Activated CD4-positive, alpha-beta T cell treated with anti-CD3 and anti-CD28 coated beads, Interleukin-2, amount 10 ng/mL, durations not matched to agents 7 days and 5 days (primary cell): ENCODE results near the gene OVOL1. TPM values are rescaled to one million over a fixed set of nuclear protein-coding genes. Genes with fewer than 3 reads are reported as not detected.
"Not testable (repeated sequence)": the region's sequence is repeated elsewhere in the genome, so short reads cannot be mapped to it uniquely, and the experiment has no call there.

Experiments
- CTCF ChIA-PET: fragments of 350-600 bp; sonication (Branson Sonifier 250); formaldehyde crosslinking; loops from one replicate; lab custom pipeline; 2021; ENCODE audit warnings: antibody characterized with exemption; lab: Charles Lee
- POLR2A ChIA-PET: fragments of 350-600 bp; sonication (Branson Sonifier 250); formaldehyde crosslinking; loops from one replicate; lab custom pipeline; 2021; ENCODE audit warnings: antibody characterized with exemption; lab: Charles Lee
- DNase-seq: peaks from one replicate; pipeline ENCODE4 v3.0.0-alpha.2; 2020
- H3K27ac Mint-ChIP-seq: one replicate; pipeline ENCODE4 v1.8.0; 2021; ENCODE audit warnings: mild to moderate bottlenecking, moderate library complexity, mixed read lengths
- H3K27me3 Mint-ChIP-seq: one replicate; pipeline ENCODE4 v1.8.0; 2021; ENCODE audit warnings: mixed read lengths
- H3K36me3 Mint-ChIP-seq: one replicate; pipeline ENCODE4 v1.8.0; 2021; ENCODE audit warnings: low read depth, mixed read lengths
- H3K4me1 Mint-ChIP-seq: one replicate; pipeline ENCODE4 v1.8.0; 2021; ENCODE audit warnings: mixed read lengths
- H3K4me3 Mint-ChIP-seq: one replicate; pipeline ENCODE4 v1.8.0; 2021; ENCODE audit warnings: mild to moderate bottlenecking, moderate library complexity, mixed read lengths
- H3K9me3 Mint-ChIP-seq: one replicate; pipeline ENCODE4 v1.8.0; 2021; ENCODE audit warnings: mixed read lengths
- total RNA-seq, 2 experiments: library from RNA; stranded (reverse); gene quantifications; one replicate each; pipeline ENCODE4 v1.2.3, GENCODE V29; 2021

OVOL1 gene
- total RNA-seq, 2 experiments from 2014 or later = not detected

GRCh38 chr11:65767806-65768205 lies 19.1 kb upstream of the OVOL1 start:
- not testable (repeated sequence) for H3K9me3 Mint-ChIP-seq

DNA sequence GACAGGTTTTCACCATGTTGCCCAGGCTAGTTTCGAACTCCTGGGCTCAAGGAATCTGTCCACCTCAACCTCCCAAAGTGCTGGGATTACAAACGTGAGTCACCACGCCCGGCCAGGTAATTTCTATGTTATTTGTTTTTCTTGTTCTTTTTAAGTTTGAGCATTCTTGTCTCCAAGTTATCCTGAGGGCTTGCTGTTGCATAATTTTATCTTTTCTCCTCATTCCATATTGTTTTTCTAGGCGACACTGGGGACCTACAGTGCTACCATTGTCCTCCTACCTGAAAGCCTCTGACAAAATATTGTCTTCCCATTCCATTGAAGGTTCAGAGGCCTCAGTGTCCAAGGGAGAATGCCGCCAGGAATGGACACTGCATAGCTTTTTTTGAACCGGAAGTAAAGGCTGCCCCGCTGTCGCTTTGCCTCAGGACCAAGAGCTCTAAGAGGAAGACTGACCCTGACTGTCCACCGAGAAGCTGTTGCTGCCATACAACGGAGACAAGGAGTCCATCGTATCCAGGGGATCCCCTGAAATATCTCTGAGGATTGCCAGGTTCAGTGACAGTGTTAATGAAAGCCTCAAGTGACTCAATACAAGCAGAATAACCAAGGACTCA lies 15.8 kb upstream of the OVOL1 start:
- Mint-ChIP-seq H3K27ac (no peak overlapping the region), H3K27me3 (no peaks in the 10 kb centered on the region), H3K9me3 (no peaks in the 10 kb centered on the region), H3K36me3 (no peaks in the 10 kb centered on the region), H3K4me1 (peaks cover 4% of the 10 kb centered on the region), H3K4me3 (no peak overlapping the region)
- ChIA-PET POLR2A (no interaction called here), CTCF (interaction anchor here (0.8 to 3.1 kb wide), 7 partner anchors 9 to 89 kb away, joined by 3 to 36 read pairs (median 3); partner anchors contain the start of genes AP5B1, KAT5 and MUS81)
- no peak for DNase-seq

More at GRCh38 chr11:65767806-65768205, 19.1 kb upstream of the OVOL1 start:
- H3K36me3 Mint-ChIP-seq, H3K27ac Mint-ChIP-seq, H3K4me3 Mint-ChIP-seq, DNase-seq, H3K4me1 Mint-ChIP-seq, H3K27me3 Mint-ChIP-seq, POLR2A ChIA-PET: not testable (repeated sequence)
- CTCF ChIA-PET = interaction anchor here (0.7 to 3.0 kb wide), 2 partner anchors 12 to 120 kb away, joined by 3 to 24 read pairs; partner anchors contain the start of gene FIBP

- Mint-ChIP-seq H3K4me3 (no peak overlapping the region), H3K36me3 (no peaks in the 10 kb centered on the region), H3K27ac (no peak overlapping the region), H3K27me3 (no peaks in the 10 kb centered on the region), H3K4me1 (peaks cover 4% of the 10 kb centered on the region), H3K9me3 (no peaks in the 10 kb centered on the region)
- POLR2A ChIA-PET = no interaction called here
- CTCF ChIA-PET = interaction anchor here (0.8 to 3.1 kb wide), 3 partner anchors 8 to 65 kb away, joined by 3 to 36 read pairs (median 10); partner anchors contain the start of genes AP5B1 and KAT5
- DNase-seq = no peak
Measured at GRCh38 chr11:65771589-65772112, 15.2 kb upstream of the OVOL1 start.

GRCh38 chr11:65773784-65774411 lies 13.0 kb upstream of the OVOL1 start:
- DNase-seq = no peak
- no peaks in the 10 kb centered on the region for H3K9me3 Mint-ChIP-seq

GRCh38 chr11:65774525-65775306 lies 12.1 kb upstream of the OVOL1 start:
- no peak overlapping the region for H3K27ac Mint-ChIP-seq
- H3K4me1 Mint-ChIP-seq = peaks cover 12% of the 10 kb centered on the region
- DNase-seq = no peak
- no peaks in the 10 kb centered on the region for H3K9me3 Mint-ChIP-seq
- H3K4me3 Mint-ChIP-seq = no peak overlapping the region
- no peaks in the 10 kb centered on the region for H3K27me3 Mint-ChIP-seq
- peaks cover 6% of the 10 kb centered on the region for H3K36me3 Mint-ChIP-seq
- ChIA-PET CTCF (interaction anchor here (1.0 to 1.7 kb wide), 3 partner anchors 44 to 81 kb away, joined by 3 to 12 read pairs (median 3); partner anchors contain the start of gene KAT5), POLR2A (no interaction called here)

More at GRCh38 chr11:65773784-65774411, 13.0 kb upstream of the OVOL1 start:
- peaks cover 8% of the 10 kb centered on the region for H3K4me1 Mint-ChIP-seq
- H3K4me3 Mint-ChIP-seq = no peak overlapping the region
- POLR2A ChIA-PET = no interaction called here
- H3K27ac Mint-ChIP-seq = no peak overlapping the region
- H3K36me3 Mint-ChIP-seq = peaks cover 6% of the 10 kb centered on the region
- H3K27me3 Mint-ChIP-seq = no peaks in the 10 kb centered on the region
- CTCF ChIA-PET = interaction anchor here (1.0 to 1.7 kb wide), 3 partner anchors 53 to 62 kb away, joined by 3 to 12 read pairs (median 3); partner anchors contain the start of genes KAT5 and RNASEH2C

DNA sequence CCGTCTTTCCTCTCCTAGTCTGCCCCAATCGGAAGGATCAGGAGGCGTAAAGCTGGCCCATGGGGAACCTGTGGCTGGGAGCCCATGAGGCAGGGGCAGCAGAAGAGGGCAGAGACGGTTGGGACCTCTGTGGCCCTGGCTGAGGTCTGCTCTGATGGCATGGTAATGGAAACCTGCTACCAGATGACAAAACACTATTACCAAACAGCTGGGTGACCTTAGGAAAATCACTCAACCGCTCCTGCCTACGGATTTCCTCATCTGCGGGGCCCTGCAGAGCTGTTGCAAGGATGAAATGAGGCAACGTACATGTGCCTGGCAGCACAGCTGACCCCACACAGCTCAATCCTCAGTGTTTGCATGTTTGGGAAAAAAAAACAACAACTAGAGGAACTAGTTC lies 10.7 kb upstream of the OVOL1 start:
- no peak for DNase-seq
- ChIA-PET CTCF (interaction anchor here (0.7 to 5.1 kb wide), 9 partner anchors 15 to 523 kb away, joined by 3 to 73 read pairs (median 4); partner anchors contain the start of genes KAT5 and MUS81), POLR2A (no interaction called here)
- Mint-ChIP-seq H3K27ac (no peak overlapping the region), H3K9me3 (no peaks in the 10 kb centered on the region), H3K4me1 (peaks cover 11% of the 10 kb centered on the region), H3K36me3 (peaks cover 6% of the 10 kb centered on the region), H3K27me3 (no peaks in the 10 kb centered on the region), H3K4me3 (no peak overlapping the region)

- no peaks in the 10 kb centered on the region for H3K9me3 Mint-ChIP-seq
- peaks cover 11% of the 10 kb centered on the region for H3K4me1 Mint-ChIP-seq
- ChIA-PET CTCF (interaction anchor here (0.7 to 5.1 kb wide), 9 partner anchors 14 to 523 kb away, joined by 3 to 73 read pairs (median 4); partner anchors contain the start of genes KAT5 and MUS81), POLR2A (interaction anchor here (0.6 kb wide), 1 partner anchor 401 kb away, joined by 3 read pairs; no protein-coding TSS in a partner anchor)
- no peak overlapping the region for H3K4me3 Mint-ChIP-seq
- H3K27me3 Mint-ChIP-seq = no peaks in the 10 kb centered on the region
- H3K27ac Mint-ChIP-seq = no peak overlapping the region
- DNase-seq = no peak
- H3K36me3 Mint-ChIP-seq = peaks cover 6% of the 10 kb centered on the region
Measured at GRCh38 chr11:65776710-65777141, 10.1 kb upstream of the OVOL1 start.

- Mint-ChIP-seq H3K36me3 (peaks cover 6% of the 10 kb centered on the region), H3K4me1 (peaks cover 11% of the 10 kb centered on the region)
- POLR2A ChIA-PET = interaction anchor here (0.6 kb wide), 1 partner anchor 400 kb away, joined by 3 read pairs; no protein-coding TSS in a partner anchor
Measured at GRCh38 chr11:65777241-65777640, 9.6 kb upstream of the OVOL1 start.

GRCh38 chr11:65777821-65778361 lies 9.0 kb upstream of the OVOL1 start:
- Mint-ChIP-seq H3K27ac (no peak overlapping the region), H3K4me1 (peaks cover 11% of the 10 kb centered on the region), H3K4me3 (peak overlapping the region; percentile 40), H3K36me3 (peaks cover 6% of the 10 kb centered on the region), H3K27me3 (peaks cover under 1% of the 10 kb centered on the region), H3K9me3 (no peaks in the 10 kb centered on the region)
- ChIA-PET CTCF (interaction anchor here (0.8 to 5.1 kb wide), 5 partner anchors 13 to 66 kb away, joined by 3 to 73 read pairs (median 15); partner anchors contain the start of gene KAT5), POLR2A (no interaction called here)
- DNase-seq = no peak

More at GRCh38 chr11:65777241-65777640, 9.6 kb upstream of the OVOL1 start:
- CTCF ChIA-PET = interaction anchor here (1.0 to 5.1 kb wide), 7 partner anchors 14 to 268 kb away, joined by 3 to 73 read pairs (median 4); partner anchors contain the start of genes KAT5 and MUS81
- Mint-ChIP-seq H3K27me3 (no peaks in the 10 kb centered on the region), H3K27ac (no peak overlapping the region), H3K9me3 (no peaks in the 10 kb centered on the region), H3K4me3 (no peak overlapping the region)
- DNase-seq = no peak

- Mint-ChIP-seq H3K4me3 (no peak overlapping the region), H3K4me1 (peaks cover 11% of the 10 kb centered on the region), H3K27me3 (peaks cover 5% of the 10 kb centered on the region), H3K36me3 (peaks cover 6% of the 10 kb centered on the region), H3K27ac (no peak overlapping the region), H3K9me3 (no peaks in the 10 kb centered on the region)
- CTCF ChIA-PET = interaction anchor here (0.8 to 5.1 kb wide), 12 partner anchors 8 to 206 kb away, joined by 3 to 73 read pairs (median 20); partner anchors contain the start of genes KAT5, MUS81 and RNASEH2C
- POLR2A ChIA-PET = no interaction called here
- no peak for DNase-seq
Measured at GRCh38 chr11:65778431-65778900, 8.4 kb upstream of the OVOL1 start.

DNA sequence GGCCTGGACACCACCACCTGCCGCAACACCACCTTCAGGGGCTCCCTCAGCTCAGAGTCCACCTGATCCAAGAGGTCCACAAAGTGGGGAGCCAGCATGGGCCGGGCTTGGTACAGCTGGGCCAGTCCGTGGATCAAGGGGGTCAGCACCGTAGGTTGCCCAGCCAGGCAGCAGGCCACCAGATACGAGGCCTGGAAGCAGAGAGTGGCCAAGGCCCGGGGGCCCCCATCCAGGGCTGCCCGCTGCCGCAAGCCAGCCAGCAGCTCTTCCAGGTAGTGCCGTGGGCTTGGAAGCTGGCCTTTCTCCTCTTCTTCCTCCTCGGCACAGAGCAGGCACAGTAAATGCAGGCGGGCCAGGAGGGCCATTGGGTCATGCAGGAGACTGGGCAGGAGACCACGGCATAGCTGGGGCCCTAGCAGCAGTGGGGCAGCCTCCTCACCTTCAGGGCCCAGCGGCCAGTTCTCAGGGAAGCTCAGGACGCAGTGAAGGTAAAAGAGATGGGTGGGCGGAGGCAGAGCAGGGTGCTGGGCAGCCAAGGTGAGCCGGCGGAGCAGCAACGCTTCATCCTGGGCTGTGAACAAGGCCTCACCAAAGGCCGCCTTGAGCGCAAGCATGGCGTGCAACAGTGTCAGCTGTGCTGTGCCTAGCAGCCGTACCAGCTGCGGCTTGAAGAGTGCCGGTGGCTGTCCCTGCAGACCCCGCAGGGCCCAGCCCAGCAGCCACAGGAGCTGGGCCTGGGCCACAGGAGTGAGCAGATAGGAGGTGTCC lies 7.8 kb upstream of the OVOL1 start:
- Mint-ChIP-seq H3K9me3 (no peaks in the 10 kb centered on the region), H3K27ac (no peak overlapping the region), H3K36me3 (peaks cover 6% of the 10 kb centered on the region), H3K4me3 (peak overlapping the region; percentile 84), H3K4me1 (peaks cover 11% of the 10 kb centered on the region), H3K27me3 (peaks cover 9% of the 10 kb centered on the region)
- ChIA-PET POLR2A (interaction anchor here (1.2 kb wide), 1 partner anchor 36 kb away, joined by 3 read pairs; no protein-coding TSS in a partner anchor), CTCF (interaction anchor here (0.6 to 5.1 kb wide), 54 partner anchors 8 to 362 kb away, joined by 3 to 73 read pairs (median 5); partner anchors contain the start of genes BANF1, CCDC85B, FIBP and KAT5)
- no peak for DNase-seq
